Endometrial microvascular endothelial cells (primary cell): ENCODE results near the gene ANAPC1. TPM values are rescaled to one million over a fixed set of nuclear protein-coding genes. Genes with fewer than 3 reads are reported as not detected.
"Not testable (repeated sequence)": the region's sequence is repeated elsewhere in the genome, so short reads cannot be mapped to it uniquely, and the experiment has no call there.

ENCODE experiments used
- in situ Hi-C: cut with HindIII; loops from 2 replicates; pipeline ENCODE4 v1.10.0; 2017; ENCODE audit warnings: low sequenced_read_pairs, low pct_unique_long_range_greater_than_20kb; ENCODE audit errors: inconsistent ontology term
- total RNA-seq: library from RNA; depleted of rRNA; stranded (reverse); fragments of >200 nt; gene quantifications from one replicate; pipeline ENCODE4 v1.2.3, GENCODE V29; 2015; ENCODE audit errors: inconsistent ontology term

Gene ANAPC1
- total RNA-seq, 1 donor from 2014 or later: 73.8 TPM

DNA sequence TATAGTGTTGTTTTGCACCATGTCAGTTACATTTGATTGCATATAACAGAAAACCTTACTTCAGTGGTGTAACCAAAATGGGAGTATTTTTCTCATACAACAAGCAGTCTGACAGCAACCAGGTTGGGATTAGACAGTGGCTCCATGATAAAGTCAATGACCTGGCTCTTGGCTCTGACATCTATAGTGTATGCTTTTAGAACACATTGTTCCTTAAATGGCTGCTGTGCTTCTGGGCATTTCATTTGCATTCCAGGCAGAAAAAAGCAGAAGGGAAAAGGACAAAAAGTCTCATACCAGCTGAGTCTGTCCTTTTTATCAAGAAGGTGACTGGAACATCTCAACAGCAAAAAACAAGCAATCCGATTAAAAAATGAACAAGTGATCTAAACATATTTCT, 24.6 kb upstream of the ANAPC1 start:
- in situ Hi-C loops: no loop called here

DNA sequence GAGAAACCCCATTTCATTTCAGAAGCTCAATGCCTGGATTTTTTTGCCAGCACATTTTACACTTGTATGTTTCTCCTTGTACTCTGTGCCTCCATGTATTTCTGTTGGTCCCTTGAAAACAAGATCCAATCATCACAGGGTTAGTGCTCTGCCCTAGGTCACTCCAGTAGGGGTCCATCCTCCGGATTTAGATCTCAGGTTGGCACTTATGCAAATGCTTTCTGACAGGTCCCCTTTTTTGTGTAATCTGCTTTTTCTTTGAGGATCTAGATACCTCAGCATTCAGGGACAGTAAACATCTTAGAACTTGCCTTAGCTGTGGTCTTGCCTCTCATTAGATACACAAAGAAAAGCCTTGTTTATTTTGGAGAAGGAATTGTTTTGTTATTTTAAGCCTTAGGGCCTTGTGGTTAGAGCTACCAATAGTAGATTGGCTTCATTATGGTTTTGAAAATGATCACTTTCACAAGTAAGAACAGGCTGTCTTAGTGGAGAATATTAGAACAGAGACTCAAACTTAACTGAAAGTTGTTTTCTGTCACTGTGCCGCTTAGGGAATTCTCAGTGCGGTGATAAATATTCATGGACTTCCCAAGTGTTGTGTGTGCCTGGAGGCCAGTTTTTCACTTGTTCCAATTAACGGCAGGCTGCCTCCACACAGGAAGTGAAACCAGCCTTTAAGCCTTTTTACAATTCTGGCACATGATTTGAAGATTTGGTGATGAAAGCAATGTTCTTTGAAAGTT, 22.2 kb upstream of the ANAPC1 start:
- in situ Hi-C loops: no loop called here

DNA sequence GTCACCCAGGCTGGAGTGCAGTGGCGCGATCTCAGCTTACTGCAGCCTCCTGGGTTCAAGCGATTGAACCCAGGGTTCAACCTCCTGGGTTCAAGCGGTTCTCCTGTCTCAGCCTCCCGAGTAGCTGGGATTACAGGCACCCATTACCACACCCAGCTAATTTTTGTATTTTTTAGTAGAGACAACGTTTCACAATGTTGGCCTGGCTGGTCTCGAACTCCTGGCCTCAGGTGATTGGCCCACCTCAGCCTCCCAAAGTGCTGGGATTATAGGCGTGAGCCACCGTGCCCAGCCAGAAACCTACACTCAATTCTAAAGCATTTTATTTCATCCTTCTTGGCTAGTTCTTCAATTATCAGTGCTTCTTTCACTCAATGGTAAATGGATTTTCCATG, 21.5 kb upstream of the ANAPC1 start:
- in situ Hi-C loops: not testable (repeated sequence)

DNA sequence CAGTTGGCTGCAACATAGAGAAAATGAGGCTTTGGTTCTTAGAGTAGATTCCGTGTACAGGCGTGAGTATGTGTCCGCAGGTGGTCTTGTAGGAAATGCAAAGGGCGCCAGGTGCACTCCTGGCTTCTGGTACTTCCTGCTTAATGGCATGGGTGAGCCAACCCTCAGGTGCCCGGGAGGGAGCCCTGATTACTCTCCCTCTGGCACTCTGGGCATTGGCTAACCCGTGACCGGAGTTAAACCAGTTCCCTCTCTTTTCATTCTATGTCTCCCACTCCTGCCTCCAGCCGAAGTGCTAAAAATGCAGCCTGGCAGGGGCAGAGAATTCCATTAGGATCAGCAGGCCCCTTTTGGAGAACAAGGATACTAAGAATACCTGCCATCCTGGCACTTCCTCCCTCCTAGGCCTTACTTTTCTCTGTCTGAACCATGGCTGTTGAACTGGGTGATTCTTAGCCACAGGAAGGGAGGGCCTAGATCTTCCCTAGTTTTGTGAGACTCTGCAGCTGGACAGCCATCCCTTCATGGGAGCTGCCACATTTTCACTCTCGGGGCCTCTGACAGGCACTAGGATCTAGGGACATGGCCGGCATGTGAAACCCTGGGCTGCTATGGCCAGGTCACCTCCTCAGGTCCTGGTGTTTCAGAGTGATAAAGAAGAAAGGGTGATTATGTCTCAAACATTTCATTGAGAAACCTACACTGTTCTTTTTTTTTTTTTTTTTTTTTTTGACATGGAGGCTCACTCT, 20.9 kb upstream of the ANAPC1 start:
- in situ Hi-C loops: no loop called here

DNA sequence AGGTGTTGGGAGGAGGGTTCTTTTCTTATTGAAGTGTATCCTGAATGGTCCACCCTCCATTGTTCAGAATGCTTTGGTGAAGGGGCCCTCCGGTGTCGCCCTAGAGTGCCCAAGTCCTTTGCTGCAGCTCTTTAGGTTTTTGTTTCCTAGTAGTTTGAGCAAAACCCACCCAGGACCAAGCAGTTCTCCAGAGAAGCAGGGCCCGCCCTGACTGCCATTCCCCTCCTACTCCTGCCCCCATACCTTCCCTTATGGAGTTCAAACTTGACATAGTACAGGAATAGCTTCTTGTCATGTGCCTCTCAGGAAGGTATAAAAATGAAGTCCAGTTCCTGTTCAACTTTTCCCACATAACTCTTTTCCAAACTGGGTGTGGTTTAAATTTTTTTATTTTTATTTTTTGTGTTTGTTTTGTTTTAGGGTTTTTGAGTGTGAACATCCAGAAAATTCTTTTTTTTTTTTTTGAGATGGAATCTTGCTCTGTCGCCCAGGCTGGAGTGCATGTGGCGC, 20.0 kb upstream of the ANAPC1 start:
- in situ Hi-C loops: no loop called here

DNA sequence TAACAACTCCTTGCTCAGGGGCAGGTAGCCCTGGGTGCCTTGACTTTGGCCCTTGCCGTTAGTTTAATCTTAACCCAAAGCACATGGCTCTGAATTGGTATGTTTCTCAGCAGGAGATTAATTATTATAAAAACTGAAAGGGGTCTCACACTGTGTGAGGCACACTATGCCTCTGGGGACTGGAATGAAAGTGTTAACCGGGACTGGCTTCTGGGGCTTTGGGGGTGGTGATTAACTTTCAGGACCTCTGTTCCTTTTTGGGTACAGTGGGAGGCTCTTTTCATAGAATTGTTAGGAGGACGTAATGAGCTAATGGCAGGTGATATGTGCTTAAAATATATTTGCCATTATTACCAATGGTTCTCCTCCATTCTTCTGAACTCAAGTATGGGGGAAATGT, 19.5 kb upstream of the ANAPC1 start:
- in situ Hi-C loops: no loop called here

DNA sequence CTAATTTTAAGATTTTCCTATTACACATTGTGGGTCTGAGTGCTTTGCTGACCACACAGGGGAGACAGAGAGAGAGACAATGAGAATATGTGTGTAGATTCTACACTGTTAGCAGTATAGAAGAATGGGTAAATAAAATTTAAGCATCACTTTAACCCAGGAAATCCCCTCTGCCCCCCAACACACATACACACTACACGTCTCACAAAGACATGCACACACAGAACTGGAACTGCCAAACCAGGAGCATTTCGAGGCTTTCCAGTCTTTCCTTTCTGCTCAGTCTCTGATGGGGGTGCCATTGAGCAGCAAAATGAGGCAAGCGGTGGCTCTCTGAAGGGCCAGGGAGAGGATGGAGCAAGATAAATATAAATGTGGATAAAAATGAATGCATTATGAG, 16.9 kb upstream of the ANAPC1 start:
- in situ Hi-C loops: no loop called here

DNA sequence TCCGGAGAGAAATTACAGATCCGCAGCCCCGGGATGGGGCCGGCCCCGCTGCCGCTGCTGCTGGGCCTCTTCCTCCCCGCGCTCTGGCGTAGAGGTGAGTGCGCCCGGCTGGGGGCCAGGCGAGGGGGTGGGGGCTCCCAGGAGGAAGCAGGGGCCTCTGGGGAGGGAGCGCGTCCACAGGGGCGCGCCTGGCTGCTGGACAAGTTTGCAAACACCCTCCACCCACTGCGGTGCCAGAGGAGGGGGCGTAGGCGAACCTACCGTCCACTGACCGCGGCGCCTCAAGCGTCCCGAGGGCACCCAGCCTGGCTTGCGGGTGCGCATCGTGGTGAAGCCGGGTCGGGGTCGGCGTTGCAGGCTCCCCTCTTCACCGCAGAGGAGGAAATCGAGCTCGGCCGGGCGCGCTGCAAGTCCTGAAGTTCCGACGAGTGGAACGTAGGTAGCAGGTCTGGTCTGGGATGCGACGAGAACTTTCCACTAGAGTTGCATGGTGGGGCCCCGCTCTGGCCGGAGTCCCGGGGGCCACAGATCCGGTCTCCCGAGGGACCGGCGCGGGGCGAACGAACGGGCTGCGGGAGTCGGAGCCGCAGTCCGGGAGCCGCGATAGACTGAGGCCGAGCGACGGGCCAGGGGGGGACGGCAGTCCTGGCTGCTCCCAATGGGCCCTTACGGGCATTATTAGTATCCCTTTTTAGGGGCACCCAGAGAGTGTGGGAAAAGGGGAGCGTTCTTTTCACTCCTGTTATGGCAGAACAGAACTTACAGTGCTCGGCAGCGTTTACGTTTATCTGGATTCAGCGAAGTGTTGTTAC, 14.9 kb upstream of the ANAPC1 start:
- in situ Hi-C loops: no loop called here

DNA sequence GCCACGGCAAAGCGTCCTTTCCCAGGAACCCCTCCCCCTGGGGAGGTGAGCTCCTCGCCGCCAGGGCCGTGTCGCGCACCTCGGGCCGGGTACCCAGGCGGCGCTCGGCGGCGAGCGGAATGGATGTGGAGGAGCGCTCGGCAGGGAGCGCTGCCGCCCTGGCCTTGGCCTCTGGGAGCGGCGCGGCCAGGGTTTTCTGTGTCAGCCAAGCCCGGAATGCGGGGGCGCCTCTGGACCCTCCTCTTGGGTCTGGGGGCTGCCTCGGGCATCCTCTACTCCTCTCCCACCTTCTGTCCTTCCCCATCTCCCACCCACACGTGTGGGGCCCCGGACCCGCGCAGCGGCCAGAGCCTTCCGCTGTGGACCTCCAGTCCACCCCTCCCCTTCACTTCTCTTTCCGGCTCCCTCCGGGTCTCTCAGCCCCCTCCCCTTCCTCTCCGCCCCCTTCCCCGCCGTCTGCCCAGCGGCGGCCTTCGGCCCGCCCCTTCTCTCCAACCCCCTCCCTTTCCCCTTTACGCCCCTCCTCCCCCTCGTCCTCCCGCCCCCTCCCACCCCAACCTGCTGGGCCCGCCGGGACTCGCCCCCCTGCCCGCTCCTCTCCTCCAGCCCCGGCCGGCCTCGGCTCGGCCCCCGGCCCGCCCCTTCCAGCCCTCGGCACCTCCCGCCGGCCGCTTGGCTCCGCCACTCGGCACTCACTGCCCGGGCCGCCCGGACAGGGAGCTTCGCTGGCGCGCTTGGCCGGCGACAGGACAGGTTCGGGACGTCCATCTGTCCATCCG, 14.1 kb upstream of the ANAPC1 start, which contains the start of gene MERTK:
MERTK (plus strand) TSS at position 684 of the 779 bp plus-strand sequence. CDS start 129 bp downstream, outside the sequence.
- in situ Hi-C loops: no loop called here

DNA sequence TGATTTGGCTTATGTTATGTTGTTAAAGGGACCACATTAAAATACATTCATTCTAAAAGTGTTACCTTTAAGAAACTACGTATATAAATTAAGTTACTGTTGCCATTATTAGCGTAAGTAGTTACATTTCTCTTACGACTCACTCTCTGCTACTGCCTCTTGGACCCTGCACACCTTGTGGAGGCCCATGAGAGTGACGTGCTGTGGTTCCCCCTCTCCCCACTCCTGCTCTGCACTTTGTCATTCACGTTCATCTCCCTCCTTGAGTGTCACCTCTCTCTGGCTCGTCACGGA, 13.6 kb upstream of the ANAPC1 start:
- in situ Hi-C loops: no loop called here

DNA sequence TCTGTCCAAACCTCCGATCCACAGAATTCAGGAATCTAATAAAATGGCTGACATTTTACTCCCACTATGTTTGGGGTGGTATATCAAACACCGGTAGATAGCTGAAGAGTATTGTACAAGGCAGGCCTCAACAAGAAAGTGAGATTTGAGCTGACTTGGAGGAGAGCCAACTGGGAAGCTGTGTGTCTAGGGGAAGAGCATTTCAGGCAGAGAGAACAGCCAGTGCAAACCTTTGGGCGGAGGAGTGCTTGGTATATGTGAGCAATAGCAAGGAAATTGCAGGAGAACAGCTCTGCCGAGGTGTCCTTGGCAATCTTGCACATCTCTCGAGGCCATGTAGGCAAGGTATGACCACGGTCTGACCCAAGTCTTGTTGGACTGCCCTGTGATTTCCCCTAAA, 12.6 kb upstream of the ANAPC1 start:
- in situ Hi-C loops: no loop called here

DNA sequence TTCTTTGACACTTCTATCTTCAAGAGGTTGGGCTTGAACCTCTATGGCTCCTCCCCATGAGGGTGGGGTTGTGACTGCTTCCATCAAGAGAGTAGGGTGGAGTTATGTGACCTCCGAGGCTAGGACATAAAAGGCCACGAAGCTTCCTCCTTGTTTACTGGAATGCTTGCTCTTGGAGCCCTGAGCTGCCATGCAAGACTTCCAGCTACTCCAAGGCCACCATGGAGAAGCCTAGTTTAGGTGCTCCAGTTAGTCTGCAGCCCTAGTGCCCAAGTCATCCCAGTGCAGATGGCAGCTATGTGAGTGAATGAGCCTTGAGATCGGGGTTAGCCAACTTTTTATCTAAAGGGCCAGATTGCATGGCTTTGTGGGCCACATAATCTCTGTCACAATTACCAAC, 12.0 kb upstream of the ANAPC1 start:
- in situ Hi-C loops: no loop called here

DNA sequence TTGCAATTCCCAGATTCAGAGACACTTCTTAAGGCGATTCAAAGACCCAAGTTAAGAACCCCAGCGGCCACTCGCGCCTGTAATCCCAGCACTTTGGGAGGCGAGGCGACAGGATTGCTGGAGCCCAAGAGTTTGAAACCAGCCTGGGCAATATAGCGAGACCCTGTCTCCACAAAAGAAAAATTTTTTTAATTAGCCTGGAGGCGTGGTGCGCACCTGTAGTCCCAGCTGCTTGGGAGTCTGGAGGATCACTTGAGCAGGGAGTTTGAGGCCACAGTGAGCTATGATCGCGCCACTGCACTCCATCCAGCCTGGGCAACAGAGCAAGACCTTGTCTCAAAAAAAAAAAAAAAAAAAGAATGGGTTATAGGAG, 585 bp upstream of the ANAPC1 start:
- in situ Hi-C loops: no loop called here

DNA sequence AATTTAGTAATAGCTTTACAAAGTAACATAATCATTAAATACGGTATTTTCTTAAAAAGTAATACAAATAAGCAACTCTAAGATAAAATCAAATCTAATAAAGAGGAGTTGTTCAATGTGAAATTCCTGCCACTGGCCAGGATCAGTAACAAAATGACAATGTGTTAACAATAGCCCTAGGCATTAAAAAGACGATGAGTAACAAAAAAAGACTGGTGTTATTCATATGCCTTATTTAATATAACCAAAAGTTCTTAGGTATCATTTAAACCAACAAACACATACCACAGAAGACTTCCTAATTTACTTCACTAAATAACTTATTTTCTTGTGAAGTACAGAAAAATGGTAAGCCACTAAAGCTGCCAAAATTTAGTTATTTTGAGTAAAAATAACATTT, 11.2 kb downstream of the ANAPC1 start:
- in situ Hi-C loops: not testable (repeated sequence)

DNA sequence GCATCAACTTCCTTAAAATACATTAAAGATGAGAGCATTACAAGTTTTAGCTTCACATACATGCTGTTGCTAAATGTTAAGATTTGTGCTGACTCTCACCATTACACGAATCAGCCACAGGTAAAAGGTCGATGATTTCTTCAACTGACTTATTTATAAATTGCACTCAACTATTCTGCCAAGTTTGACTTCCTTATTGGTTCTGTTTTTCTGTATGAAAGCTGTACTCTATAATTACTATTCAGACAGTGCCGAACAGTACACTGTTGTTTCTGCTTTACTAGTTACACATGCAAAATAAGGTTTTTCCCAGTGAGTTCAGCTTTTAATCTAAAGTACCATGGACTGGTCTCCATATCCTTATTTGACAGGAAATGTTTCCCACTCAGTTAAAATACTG, 18.9 kb downstream of the ANAPC1 start:
- in situ Hi-C loops: not testable (repeated sequence)

DNA sequence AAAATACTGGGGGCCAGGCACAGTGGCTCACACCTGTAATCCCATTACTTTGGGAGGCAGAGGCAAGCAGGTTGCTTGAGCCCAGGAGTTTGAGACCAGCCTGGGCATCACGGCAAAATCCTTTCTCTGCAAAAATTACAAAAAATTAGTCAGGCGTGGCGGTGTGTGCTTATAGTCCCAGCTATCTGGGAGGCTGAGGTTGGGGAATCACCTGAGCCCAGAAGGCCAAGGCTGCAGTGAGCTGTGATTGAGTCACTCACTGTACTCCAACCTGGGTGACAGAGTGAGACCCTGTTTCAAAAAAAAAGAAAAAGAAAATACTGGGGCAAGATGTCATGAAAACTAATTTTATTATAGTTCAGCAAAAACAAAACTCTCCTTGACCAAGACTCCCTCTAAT, 24.0 kb downstream of the ANAPC1 start:
- in situ Hi-C loops: not testable (repeated sequence)

DNA sequence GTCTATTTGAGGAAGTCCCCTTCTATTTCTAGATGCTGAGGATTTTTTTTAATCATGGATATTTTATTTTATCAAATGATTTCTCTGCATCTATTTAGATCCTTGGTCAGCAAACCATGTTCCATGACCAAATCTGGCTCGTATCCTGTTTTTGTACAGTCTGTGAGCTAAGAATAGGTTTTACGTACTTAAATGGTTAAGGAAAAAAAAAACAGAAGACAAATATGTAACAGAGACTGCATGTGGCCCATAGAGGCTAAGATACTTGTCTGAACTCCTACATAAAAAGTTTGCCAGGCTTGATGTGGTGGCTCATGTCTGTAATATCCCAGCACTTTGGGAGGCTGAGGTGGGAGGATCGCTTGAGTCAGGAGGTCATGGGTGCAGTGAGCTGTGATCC, 31.4 kb downstream of the ANAPC1 start:
- in situ Hi-C loops: not testable (repeated sequence)

DNA sequence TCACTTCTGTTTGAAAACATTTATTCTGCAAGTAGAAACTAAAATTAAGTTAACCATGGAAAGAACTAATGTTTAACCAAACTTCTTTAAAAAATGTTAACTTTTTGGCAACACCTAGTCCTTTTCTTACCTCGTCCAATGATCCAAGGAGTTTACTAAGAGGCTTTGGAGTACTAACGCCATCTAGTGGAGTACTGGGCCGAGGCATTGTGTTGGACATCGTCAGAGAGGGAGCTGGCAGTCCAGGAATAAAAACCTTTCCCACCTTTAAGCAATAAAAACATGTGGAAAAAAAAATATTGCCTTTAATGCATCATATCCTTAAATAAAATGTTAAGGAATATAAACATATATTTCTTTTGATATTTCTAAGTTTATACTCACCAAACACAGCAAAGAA, 33.3 kb downstream of the ANAPC1 start:
- in situ Hi-C loops: not testable (repeated sequence)
